A673 (cell line): ENCODE measurements around the gene KLK2. TPM values are rescaled to one million over a fixed set of nuclear protein-coding genes. Genes with fewer than 3 reads are reported as not detected.

ENCODE experiments used
- BruUV-seq: library from RNA; stranded (reverse); fragments of 400-500 nt; replicated peaks from 2 replicates; lab custom pipeline; 2021; lab: Mats Ljungman, UMichigan
- CTCF ChIA-PET: fragments of 300-600 bp; sonication (Branson Sonifier 250); formaldehyde crosslinking; loops from one replicate; lab custom pipeline; 2022; ENCODE audit warnings: antibody characterized with exemption; lab: Charles Lee
- POLR2A ChIA-PET: fragments of 300-600 bp; sonication (Branson Sonifier 250); formaldehyde crosslinking; loops from one replicate; lab custom pipeline; 2022; ENCODE audit warnings: antibody characterized with exemption; ENCODE audit not compliant: low non-redundant PET; lab: Charles Lee
- DNase-seq: peaks from one replicate; pipeline ENCODE4 v3.0.0-alpha.2; 2015; ENCODE audit warnings: low spot score
- H3K27ac ChIP-seq: fragments of 200-600 bp; sonication (generic); 2 replicates; pipeline ENCODE4 v1.5.1; 2016; ENCODE audit warnings: mixed run types, low read depth, mild to moderate bottlenecking, mixed read lengths, antibody characterized with exemption, low read length; ENCODE audit not compliant: poor library complexity, severe bottlenecking
- H3K27me3 ChIP-seq: fragments of 200-600 bp; sonication (generic); replicated peaks from 2 replicates; pipeline ENCODE4 v1.6.1; 2017; ENCODE audit warnings: mixed run types, low read depth, mild to moderate bottlenecking, mixed read lengths, antibody characterized with exemption, low read length; ENCODE audit not compliant: insufficient read depth, poor library complexity
- H3K36me3 ChIP-seq: fragments of 200-600 bp; sonication (generic); 2 replicates; pipeline ENCODE4 v1.6.1; 2016; ENCODE audit warnings: mixed run types, mild to moderate bottlenecking, mixed read lengths, antibody characterized with exemption, low read length; ENCODE audit not compliant: insufficient read depth, poor library complexity, severe bottlenecking
- H3K4me1 ChIP-seq: fragments of 200-600 bp; sonication (generic); 2 replicates; pipeline ENCODE4 v1.6.1; 2017; ENCODE audit warnings: mixed run types, mild to moderate bottlenecking, mixed read lengths, antibody characterized with exemption, low read length; ENCODE audit not compliant: insufficient read depth, poor library complexity, severe bottlenecking
- H3K4me3 ChIP-seq: fragments of 200-600 bp; sonication (generic); 2 replicates; pipeline ENCODE4 v1.5.1; 2016; ENCODE audit warnings: low read depth, mixed run types, mild to moderate bottlenecking, mixed read lengths, low read length; ENCODE audit not compliant: poor library complexity, severe bottlenecking
- H3K9me3 ChIP-seq: fragments of 200-600 bp; sonication (generic); 2 replicates; pipeline ENCODE4 v1.6.1; 2016; ENCODE audit warnings: mixed run types, low read depth, mild to moderate bottlenecking, mixed read lengths, antibody characterized with exemption, low read length; ENCODE audit not compliant: poor library complexity, severe bottlenecking
- EZH2 ChIP-seq: fragments of 200-600 bp; sonication (generic); IDR thresholded peaks from 2 replicates; pipeline ENCODE4 v1.6.1; 2017; ENCODE audit warnings: borderline replicate concordance, low read depth, mild to moderate bottlenecking, mixed read lengths, antibody characterized with exemption, low read length; ENCODE audit not compliant: poor library complexity, severe bottlenecking
- intact Hi-C: fragments of 100-400 bp; cut with micrococcal nuclease; formaldehyde crosslinking; loops from one replicate; pipeline ENCODE4 v1.10.0; 2022; ENCODE audit not compliant: unreplicated experiment
- total RNA-seq: library from RNA; stranded (reverse); gene quantifications from 2 replicates; pipeline ENCODE4 v1.2.3, GENCODE V29; 2021
- TF ChIP-seq, protein P1 (sequence below): fragments of 300-800, 200-600 bp; sonication (generic); conservative IDR thresholded peaks from 2 replicates; pipeline ENCODE4 v1.5.1; 2017; ENCODE audit warnings: low read depth, mild to moderate bottlenecking, antibody characterized with exemption, low read length, moderate library complexity, mixed read lengths

The KLK2 gene
- total RNA-seq, 1 experiment from 2014 or later: not detected

GRCh38 chr19:50896591-50897190 lies 23.5 kb downstream of the KLK2 start:
- intact Hi-C loops: no loop called here
- TF ChIP-seq, protein P1, sequence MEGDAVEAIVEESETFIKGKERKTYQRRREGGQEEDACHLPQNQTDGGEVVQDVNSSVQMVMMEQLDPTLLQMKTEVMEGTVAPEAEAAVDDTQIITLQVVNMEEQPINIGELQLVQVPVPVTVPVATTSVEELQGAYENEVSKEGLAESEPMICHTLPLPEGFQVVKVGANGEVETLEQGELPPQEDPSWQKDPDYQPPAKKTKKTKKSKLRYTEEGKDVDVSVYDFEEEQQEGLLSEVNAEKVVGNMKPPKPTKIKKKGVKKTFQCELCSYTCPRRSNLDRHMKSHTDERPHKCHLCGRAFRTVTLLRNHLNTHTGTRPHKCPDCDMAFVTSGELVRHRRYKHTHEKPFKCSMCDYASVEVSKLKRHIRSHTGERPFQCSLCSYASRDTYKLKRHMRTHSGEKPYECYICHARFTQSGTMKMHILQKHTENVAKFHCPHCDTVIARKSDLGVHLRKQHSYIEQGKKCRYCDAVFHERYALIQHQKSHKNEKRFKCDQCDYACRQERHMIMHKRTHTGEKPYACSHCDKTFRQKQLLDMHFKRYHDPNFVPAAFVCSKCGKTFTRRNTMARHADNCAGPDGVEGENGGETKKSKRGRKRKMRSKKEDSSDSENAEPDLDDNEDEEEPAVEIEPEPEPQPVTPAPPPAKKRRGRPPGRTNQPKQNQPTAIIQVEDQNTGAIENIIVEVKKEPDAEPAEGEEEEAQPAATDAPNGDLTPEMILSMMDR: no peak
- no peak for TF ChIP-seq EZH2
- Histone ChIP-seq H3K27me3 (peaks cover 8% of the 10 kb centered on the region), H3K4me3 (no peak overlapping the region), H3K27ac (no peak overlapping the region), H3K4me1 (no peaks in the 10 kb centered on the region), H3K9me3 (no peaks in the 10 kb centered on the region), H3K36me3 (no peaks in the 10 kb centered on the region)
- DNase-seq: no peak
- ChIA-PET CTCF (interaction anchor here (0.7 kb wide), 1 partner anchor 245 kb away, joined by 3 read pairs; no protein-coding TSS in a partner anchor), POLR2A (no interaction called here)
- BruUV-seq: no TSS peak

GRCh38 chr19:50897191-50897607 lies 24.0 kb downstream of the KLK2 start:
- H3K4me1 ChIP-seq: no peaks in the 10 kb centered on the region
- ChIA-PET CTCF (no interaction called here), POLR2A (no interaction called here)
- no peaks in the 10 kb centered on the region for H3K9me3 ChIP-seq
- DNase-seq: no peak
- no peak overlapping the region for H3K4me3 ChIP-seq
- BruUV-seq: no TSS peak
- H3K27ac ChIP-seq: no peak overlapping the region
- H3K36me3 ChIP-seq: no peaks in the 10 kb centered on the region
- TF ChIP-seq, protein P1: no peak
- no peak for TF ChIP-seq EZH2
- peaks cover 8% of the 10 kb centered on the region for H3K27me3 ChIP-seq
- intact Hi-C loops: no loop called here

DNA sequence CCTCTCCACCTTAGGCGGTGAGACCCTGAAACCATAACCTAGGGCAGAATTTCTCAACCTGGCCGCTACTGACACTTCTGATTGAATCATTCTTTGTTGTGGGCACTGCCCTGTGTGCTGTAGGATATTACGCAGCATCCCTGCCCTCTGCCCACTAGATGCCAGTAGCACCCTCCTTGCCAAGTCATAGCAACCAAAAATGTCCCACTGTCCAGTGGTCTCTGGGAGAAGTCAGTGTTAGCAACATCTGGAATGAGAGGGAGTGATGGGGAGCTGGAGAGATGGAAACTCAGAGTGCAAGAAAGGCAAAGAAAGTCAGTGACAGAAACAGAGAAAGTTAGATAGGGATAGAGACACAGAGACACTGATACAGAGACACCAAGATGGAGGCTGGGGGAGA lies 24.4 kb downstream of the KLK2 start:
- no peak for DNase-seq
- Histone ChIP-seq H3K27me3 (peaks cover 10% of the 10 kb centered on the region), H3K27ac (no peak overlapping the region), H3K36me3 (no peaks in the 10 kb centered on the region), H3K4me3 (no peak overlapping the region), H3K9me3 (no peaks in the 10 kb centered on the region), H3K4me1 (no peaks in the 10 kb centered on the region)
- intact Hi-C loops: no loop called here
- TF ChIP-seq EZH2: no peak
- TF ChIP-seq, protein P1: no peak
- BruUV-seq: no TSS peak
- ChIA-PET POLR2A (no interaction called here), CTCF (no interaction called here)
